GM23248 (cell line): ENCODE data around the gene CLPSL2. TPM values are rescaled to one million over a fixed set of nuclear protein-coding genes. Genes with fewer than 3 reads are reported as not detected.

ENCODE experiments used
- DNase-seq: peaks from one replicate; pipeline ENCODE4 v3.0.0-alpha.2; 2015
- H2AFZ ChIP-seq: fragments of 200-600 bp; sonication (generic); 2 replicates; pipeline ENCODE4 v1.6.1; 2016; ENCODE audit warnings: antibody characterized with exemption
- H3F3A ChIP-seq: fragments of 200-600 bp; sonication (generic); 2 replicates; pipeline ENCODE4 v1.6.1; 2016; ENCODE audit warnings: mild to moderate bottlenecking, antibody characterized with exemption, mixed run types; ENCODE audit not compliant: insufficient read depth
- H3K27ac ChIP-seq: fragments of 200-600 bp; sonication (generic); 2 replicates; pipeline ENCODE4 v1.5.1; 2016; ENCODE audit warnings: mild to moderate bottlenecking
- H3K27me3 ChIP-seq: fragments of 200-600 bp; sonication (generic); replicated peaks from 2 replicates; pipeline ENCODE4 v1.6.1; 2016; ENCODE audit warnings: mild to moderate bottlenecking; ENCODE audit not compliant: insufficient read depth
- H3K36me3 ChIP-seq: fragments of 200-600 bp; sonication (generic); 2 replicates; pipeline ENCODE4 v1.6.1; 2016; ENCODE audit warnings: low read depth, mild to moderate bottlenecking
- H3K4me1 ChIP-seq: fragments of 200-600 bp; sonication (generic); 2 replicates; pipeline ENCODE4 v1.6.1; 2016; ENCODE audit warnings: mild to moderate bottlenecking; ENCODE audit not compliant: insufficient read depth
- H3K4me2 ChIP-seq: fragments of 200-600 bp; sonication (generic); one replicate; pipeline ENCODE4 v1.6.1; 2016; ENCODE audit warnings: mild to moderate bottlenecking; ENCODE audit not compliant: unreplicated experiment
- H3K4me3 ChIP-seq: fragments of 200-600 bp; sonication (generic); 2 replicates; pipeline ENCODE4 v1.5.1; 2016; ENCODE audit warnings: mild to moderate bottlenecking
- H3K79me2 ChIP-seq: fragments of 200-600 bp; sonication (generic); 2 replicates; pipeline ENCODE4 v1.6.1; 2016; ENCODE audit warnings: mild to moderate bottlenecking; ENCODE audit not compliant: insufficient read depth
- H3K9ac ChIP-seq: fragments of 200-600 bp; sonication (generic); 2 replicates; pipeline ENCODE4 v1.6.1; 2016; ENCODE audit warnings: mild to moderate bottlenecking
- H3K9me2 ChIP-seq: fragments of 200-600 bp; sonication (generic); 2 replicates; pipeline ENCODE4 v1.6.1; 2016; ENCODE audit warnings: mixed run types, mild to moderate bottlenecking, moderate library complexity; ENCODE audit not compliant: insufficient read depth
- H3K9me3 ChIP-seq: fragments of 200-600 bp; sonication (generic); one replicate; pipeline ENCODE4 v1.6.1; 2017; ENCODE audit warnings: low read depth
- H4K20me1 ChIP-seq: fragments of 200-600 bp; sonication (generic); 2 replicates; pipeline ENCODE4 v1.6.0; 2016; ENCODE audit not compliant: insufficient read depth
- EZH2 ChIP-seq: fragments of 200-600 bp; sonication (generic); IDR thresholded peaks from 2 replicates; pipeline ENCODE4 v1.6.1; 2018; ENCODE audit warnings: antibody characterized with exemption, mild to moderate bottlenecking; ENCODE audit not compliant: insufficient read depth, poor library complexity, severe bottlenecking
- EZH2phosphoT487 ChIP-seq: fragments of 200-600 bp; sonication (generic); IDR thresholded peaks from 2 replicates; pipeline ENCODE4 v1.6.1; 2018; ENCODE audit warnings: antibody characterized with exemption, moderate library complexity, mild to moderate bottlenecking, low read depth; ENCODE audit not compliant: insufficient read depth
- WGBS, 2 experiments: methylation state at CpG; one replicate each; pipeline ENCODE4 v1.1.6; 2015 to 2017; ENCODE audit warnings: low lambda C conversion rate in 2 of 2, low coverage in 1 of 2; ENCODE audit errors: missing lambda C conversion rate in 2 of 2; 5-methylcytosine and 5-hydroxymethylcytosine counted together
- in situ Hi-C: fragments of 300-500 bp; cut with MboI; formaldehyde crosslinking; loops from 2 replicates; pipeline ENCODE4 v1.15.0; 2020
- polyA plus RNA-seq: library from polyadenylated mRNA; unstranded; fragments of >200 nt; fragmentation: Nextera tagmentation; extraction: Ambion mirVana; gene quantifications from 2 replicates; pipeline ENCODE4 v1.2.1, GENCODE V29; 2016
- total RNA-seq: library from RNA; depleted of rRNA; stranded (reverse); fragments of >200 nt; shearing (Covaris generic); gene quantifications from 2 replicates; pipeline ENCODE4 v1.2.3, GENCODE V29; 2014

The CLPSL2 gene
- total and polyA plus RNA-seq, 2 experiments from 2014 or later = not detected

- Histone ChIP-seq H3K9ac (no peak overlapping the region), H2AFZ (no peak overlapping the region), H3K36me3 (no peaks in the 10 kb centered on the region), H3K4me1 (no peaks in the 10 kb centered on the region), H3K4me2 (no peak overlapping the region), H3K27me3 (no peaks in the 10 kb centered on the region), H3K79me2 (no peaks in the 10 kb centered on the region), H3K9me2 (no peaks in the 10 kb centered on the region), H3K9me3 (no peaks in the 10 kb centered on the region), H4K20me1 (no peaks in the 10 kb centered on the region), H3K4me3 (no peak overlapping the region), H3F3A (no peaks in the 10 kb centered on the region), H3K27ac (no peak overlapping the region)
- no peak for DNase-seq
- in situ Hi-C loops = loop anchor here (5.0 to 25.0 kb wide), 2 partner anchors 158 to 428 kb away; no protein-coding TSS in a partner anchor
- 90% methylated on average over 5 of the region's 5 CpGs for WGBS, 2 experiments
- TF ChIP-seq EZH2phosphoT487 (no peak), EZH2 (no peak)
These were observed 36.5 kb upstream of the CLPSL2 start for GRCh38 chr6:35739645-35740524.

GRCh38 chr6:35742842-35743241, 33.6 kb upstream of the CLPSL2 start:
- Histone ChIP-seq H3K4me2 (no peak overlapping the region), H3K9me3 (no peaks in the 10 kb centered on the region), H3K27ac (no peak overlapping the region), H3F3A (no peaks in the 10 kb centered on the region), H4K20me1 (no peaks in the 10 kb centered on the region), H2AFZ (no peak overlapping the region), H3K36me3 (no peaks in the 10 kb centered on the region), H3K79me2 (no peaks in the 10 kb centered on the region), H3K27me3 (no peaks in the 10 kb centered on the region), H3K4me1 (no peaks in the 10 kb centered on the region), H3K4me3 (no peak overlapping the region), H3K9ac (no peak overlapping the region), H3K9me2 (no peaks in the 10 kb centered on the region)
- in situ Hi-C loops = loop anchor here (25.0 kb wide), 1 partner anchor 431 kb away; no protein-coding TSS in a partner anchor
- DNase-seq = no peak
- TF ChIP-seq EZH2phosphoT487 = no peak
- no peak for TF ChIP-seq EZH2
- 56 to 58% methylated on average over 8 of the region's 8 CpGs for WGBS, 2 experiments

GRCh38 chr6:35745509-35745908, 30.9 kb upstream of the CLPSL2 start:
- Histone ChIP-seq H3K79me2 (no peaks in the 10 kb centered on the region), H3K4me2 (no peak overlapping the region), H4K20me1 (no peaks in the 10 kb centered on the region), H3K9ac (no peak overlapping the region), H3K4me1 (no peaks in the 10 kb centered on the region), H3K9me2 (no peaks in the 10 kb centered on the region), H3K9me3 (no peaks in the 10 kb centered on the region), H3F3A (no peaks in the 10 kb centered on the region), H3K4me3 (no peak overlapping the region), H3K27ac (no peak overlapping the region), H3K27me3 (no peaks in the 10 kb centered on the region), H3K36me3 (no peaks in the 10 kb centered on the region), H2AFZ (no peak overlapping the region)
- WGBS, 2 experiments = 79 to 85% methylated on average over 7 of the region's 7 CpGs
- in situ Hi-C loops = loop anchor here (25.0 kb wide), 1 partner anchor 433 kb away; no protein-coding TSS in a partner anchor
- no peak for DNase-seq
- TF ChIP-seq EZH2phosphoT487 = no peak
- TF ChIP-seq EZH2 = no peak

- in situ Hi-C loops = loop anchor here (25.0 kb wide), 1 partner anchor 434 kb away; no protein-coding TSS in a partner anchor
- H2AFZ ChIP-seq = no peak overlapping the region
- no peaks in the 10 kb centered on the region for H3K79me2 ChIP-seq
These were observed 29.9 kb upstream of the CLPSL2 start for GRCh38 chr6:35746516-35746915.

More at GRCh38 chr6:35746516-35746915, 29.9 kb upstream of the CLPSL2 start:
- no peaks in the 10 kb centered on the region for H3F3A ChIP-seq
- H3K9me2 ChIP-seq = no peaks in the 10 kb centered on the region
- no peaks in the 10 kb centered on the region for H3K4me1 ChIP-seq
- no peaks in the 10 kb centered on the region for H4K20me1 ChIP-seq
- TF ChIP-seq EZH2 (no peak), EZH2phosphoT487 (no peak)
- no peaks in the 10 kb centered on the region for H3K27me3 ChIP-seq
- 47 to 63% methylated on average over 3 of the region's 3 CpGs for WGBS, 2 experiments
- no peak overlapping the region for H3K4me3 ChIP-seq
- no peak overlapping the region for H3K4me2 ChIP-seq
- no peak for DNase-seq
- H3K9me3 ChIP-seq = no peaks in the 10 kb centered on the region
- no peak overlapping the region for H3K27ac ChIP-seq
- H3K9ac ChIP-seq = no peak overlapping the region
- H3K36me3 ChIP-seq = no peaks in the 10 kb centered on the region
